ENCODE data around the gene MTMR3.

DNA sequence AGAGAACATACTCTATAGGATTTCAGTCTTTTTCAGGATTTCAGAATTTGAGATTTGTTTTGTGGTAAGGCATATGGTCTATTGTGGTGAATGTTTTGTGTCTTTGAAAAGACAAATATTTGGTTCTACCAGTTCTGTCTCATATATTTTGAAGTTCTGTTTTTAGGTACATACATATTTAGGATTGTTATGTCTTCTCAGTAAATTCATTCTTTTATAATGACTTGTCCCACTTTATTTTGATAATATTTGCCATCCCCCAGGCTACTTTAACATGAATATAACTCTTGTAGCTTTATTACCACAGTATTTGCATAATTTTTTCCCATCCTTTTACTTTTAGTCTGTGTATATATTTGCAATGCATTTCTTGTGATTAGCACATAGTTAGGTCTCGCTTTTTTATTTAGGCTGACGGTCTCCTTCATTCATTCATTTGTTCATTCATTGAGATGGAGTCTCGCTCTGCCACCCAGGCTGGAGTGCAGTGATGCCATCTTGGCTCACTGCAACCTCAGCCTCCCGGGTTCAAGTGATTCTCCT lies 32.1 kb downstream of the MTMR3 start:
- TF ChIP-seq, protein P1, sequence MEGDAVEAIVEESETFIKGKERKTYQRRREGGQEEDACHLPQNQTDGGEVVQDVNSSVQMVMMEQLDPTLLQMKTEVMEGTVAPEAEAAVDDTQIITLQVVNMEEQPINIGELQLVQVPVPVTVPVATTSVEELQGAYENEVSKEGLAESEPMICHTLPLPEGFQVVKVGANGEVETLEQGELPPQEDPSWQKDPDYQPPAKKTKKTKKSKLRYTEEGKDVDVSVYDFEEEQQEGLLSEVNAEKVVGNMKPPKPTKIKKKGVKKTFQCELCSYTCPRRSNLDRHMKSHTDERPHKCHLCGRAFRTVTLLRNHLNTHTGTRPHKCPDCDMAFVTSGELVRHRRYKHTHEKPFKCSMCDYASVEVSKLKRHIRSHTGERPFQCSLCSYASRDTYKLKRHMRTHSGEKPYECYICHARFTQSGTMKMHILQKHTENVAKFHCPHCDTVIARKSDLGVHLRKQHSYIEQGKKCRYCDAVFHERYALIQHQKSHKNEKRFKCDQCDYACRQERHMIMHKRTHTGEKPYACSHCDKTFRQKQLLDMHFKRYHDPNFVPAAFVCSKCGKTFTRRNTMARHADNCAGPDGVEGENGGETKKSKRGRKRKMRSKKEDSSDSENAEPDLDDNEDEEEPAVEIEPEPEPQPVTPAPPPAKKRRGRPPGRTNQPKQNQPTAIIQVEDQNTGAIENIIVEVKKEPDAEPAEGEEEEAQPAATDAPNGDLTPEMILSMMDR (IDR thresholded peaks at IDR 0.05; ENCODE audit: low read depth, low read length, poor library complexity, severe bottlenecking): no peak
- no peak for TF ChIP-seq EZH2phosphoT487 (IDR thresholded peaks at IDR 0.05; ENCODE audit: borderline replicate concordance, low read length)

Measured in DOHH2 (cell line).